Peyer's patch (tissue), 4 donors: ENCODE data around the gene NXPH1. TPM values are rescaled to one million over a fixed set of nuclear protein-coding genes. Genes with fewer than 3 reads are reported as not detected.

Source experiments
- DNase-seq, 3 donors: peaks; one replicate each; pipeline ENCODE4 v3.0.0-alpha.2; 2017 to 2019
- H3K27ac ChIP-seq, 4 donors: fragments of 200-600 bp; sonication (generic); one replicate each; pipeline ENCODE4 v1.5.1; 2016 to 2019
- H3K27me3 ChIP-seq, 2 donors: fragments of 200-600 bp; sonication (generic); one replicate each; pipeline ENCODE4 v1.5.1; 2019
- H3K36me3 ChIP-seq, 3 donors: fragments of 200-600 bp; sonication (generic); one replicate each; pipeline ENCODE4 v1.5.1; 2016 to 2019
- H3K4me1 ChIP-seq, 4 donors: fragments of 200-600 bp; sonication (generic); one replicate each; pipeline ENCODE4 v1.5.1; 2016 to 2019
- H3K4me3 ChIP-seq, 4 donors: fragments of 200-600 bp; sonication (generic); 1 replicate in 3 of 4; 2 replicates in 1 of 4; pipeline ENCODE4 v1.5.1; 2016 to 2019; ENCODE audit warnings: mild to moderate bottlenecking in 1 of 4
- H3K9me3 ChIP-seq, 4 donors: fragments of 200-600 bp; sonication (generic); one replicate each; pipeline ENCODE4 v1.5.1; 2016 to 2019; ENCODE audit warnings: mild to moderate bottlenecking in 1 of 4
- POLR2A ChIP-seq, 2 donors: fragments of 450-650 bp; IDR thresholded peaks; one replicate each; pipeline ENCODE4 v1.5.1; 2017; ENCODE audit warnings: antibody characterized with exemption in 2 of 2, mild to moderate bottlenecking in 2 of 2, moderate library complexity in 2 of 2
- total RNA-seq, 4 donors: library from RNA; depleted of rRNA; stranded (reverse); fragments of >200 nt; gene quantifications; one replicate each; pipeline ENCODE4 v1.1.0, GENCODE V29; 2016
- TF ChIP-seq, protein P1 (sequence below), 6 experiments: fragments of 450-650 bp in 4 of 6; fragments of 200-600 bp in 2 of 6; sonication (generic) in 1 of 6; IDR thresholded peaks; one replicate each; pipeline ENCODE4 v1.5.1; 2017 to 2019; ENCODE audit warnings: antibody characterized with exemption in 6 of 6, mild to moderate bottlenecking in 3 of 6, moderate library complexity in 1 of 6

Gene NXPH1
- total RNA-seq, 4 donors from 2014 or later: not detected

DNA sequence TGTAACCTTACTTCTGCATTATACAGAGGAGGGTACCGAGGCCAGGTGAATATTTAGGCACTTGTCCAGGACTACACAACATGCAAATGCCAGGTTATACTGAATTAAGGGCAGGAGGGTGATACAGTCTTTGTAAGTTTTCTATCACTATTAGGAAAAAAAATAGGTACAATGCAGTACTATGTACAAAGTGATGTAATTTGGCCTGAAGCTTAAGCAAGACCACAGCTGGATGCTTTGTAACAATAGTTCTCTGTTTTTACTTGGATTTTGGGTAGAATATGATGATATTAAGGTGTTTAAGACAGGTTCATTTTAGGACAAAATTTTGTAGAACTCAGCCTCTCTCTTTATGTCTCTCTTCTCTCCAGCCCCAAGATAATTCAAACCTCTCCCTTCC, 2.8 kb upstream of the NXPH1 start:
- no peak for DNase-seq
- TF ChIP-seq POLR2A (IDR thresholded peaks at IDR 0.05): no peak
- Histone ChIP-seq H3K36me3 (no peaks in the 10 kb centered on the region), H3K4me3 (no peak overlapping the region), H3K27ac (no peak overlapping the region), H3K9me3 (no peaks in the 10 kb centered on the region), H3K27me3 (peaks cover 0 to 22% of the 10 kb centered on the region in 2 donors), H3K4me1 (peaks cover 0 to 9% (median 0%) of the 10 kb centered on the region in 4 donors)

DNA sequence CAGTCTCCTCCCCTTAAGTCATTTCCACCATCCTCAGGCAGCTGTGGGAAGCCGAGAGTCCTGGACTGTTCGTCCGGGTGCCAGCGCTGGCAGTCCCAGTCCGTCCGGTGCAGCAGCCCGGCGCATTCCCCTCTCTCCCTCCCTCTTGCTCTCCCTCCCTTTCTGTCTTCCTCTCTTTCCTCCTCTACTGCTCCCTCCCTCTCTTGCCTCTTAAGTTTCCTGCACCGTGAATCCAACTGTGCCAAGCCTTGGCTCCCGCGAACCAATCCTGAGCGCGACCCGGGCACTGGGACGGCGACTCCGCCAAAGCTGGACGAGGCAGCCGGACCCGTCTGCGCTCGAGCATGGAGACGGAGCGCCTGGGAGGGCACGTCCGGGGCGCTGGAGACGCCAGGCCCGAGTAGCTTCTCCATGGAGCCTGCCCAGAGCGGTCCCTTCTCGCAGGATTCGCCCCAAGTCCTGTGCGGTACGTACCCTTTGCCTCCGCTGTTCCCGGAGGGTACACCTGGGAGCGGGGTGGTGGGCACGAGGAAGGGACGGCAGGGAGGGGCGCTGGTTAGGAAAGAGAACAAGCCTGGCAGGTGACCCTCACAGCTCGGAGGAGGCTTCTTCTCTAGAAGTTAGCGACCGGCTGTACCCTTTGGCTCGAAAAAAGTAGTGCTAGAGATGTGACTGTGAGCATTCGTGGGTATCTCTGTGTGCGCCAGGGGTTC, 1.0 kb downstream of the NXPH1 start:
- peaks cover 0 to 26% of the 10 kb centered on the region in 2 donors for H3K27me3 ChIP-seq
- H3K36me3 ChIP-seq: no peaks in the 10 kb centered on the region
- no peaks in the 10 kb centered on the region for H3K9me3 ChIP-seq
- no peak for TF ChIP-seq POLR2A (IDR thresholded peaks at IDR 0.05)
- TF ChIP-seq, protein P1, sequence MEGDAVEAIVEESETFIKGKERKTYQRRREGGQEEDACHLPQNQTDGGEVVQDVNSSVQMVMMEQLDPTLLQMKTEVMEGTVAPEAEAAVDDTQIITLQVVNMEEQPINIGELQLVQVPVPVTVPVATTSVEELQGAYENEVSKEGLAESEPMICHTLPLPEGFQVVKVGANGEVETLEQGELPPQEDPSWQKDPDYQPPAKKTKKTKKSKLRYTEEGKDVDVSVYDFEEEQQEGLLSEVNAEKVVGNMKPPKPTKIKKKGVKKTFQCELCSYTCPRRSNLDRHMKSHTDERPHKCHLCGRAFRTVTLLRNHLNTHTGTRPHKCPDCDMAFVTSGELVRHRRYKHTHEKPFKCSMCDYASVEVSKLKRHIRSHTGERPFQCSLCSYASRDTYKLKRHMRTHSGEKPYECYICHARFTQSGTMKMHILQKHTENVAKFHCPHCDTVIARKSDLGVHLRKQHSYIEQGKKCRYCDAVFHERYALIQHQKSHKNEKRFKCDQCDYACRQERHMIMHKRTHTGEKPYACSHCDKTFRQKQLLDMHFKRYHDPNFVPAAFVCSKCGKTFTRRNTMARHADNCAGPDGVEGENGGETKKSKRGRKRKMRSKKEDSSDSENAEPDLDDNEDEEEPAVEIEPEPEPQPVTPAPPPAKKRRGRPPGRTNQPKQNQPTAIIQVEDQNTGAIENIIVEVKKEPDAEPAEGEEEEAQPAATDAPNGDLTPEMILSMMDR (IDR thresholded peaks at IDR 0.05): no peak
- peaks cover 0 to 9% (median 0%) of the 10 kb centered on the region in 4 donors for H3K4me1 ChIP-seq
- no peak overlapping the region for H3K4me3 ChIP-seq
- H3K27ac ChIP-seq: no peak overlapping the region
- no peak for DNase-seq

DNA sequence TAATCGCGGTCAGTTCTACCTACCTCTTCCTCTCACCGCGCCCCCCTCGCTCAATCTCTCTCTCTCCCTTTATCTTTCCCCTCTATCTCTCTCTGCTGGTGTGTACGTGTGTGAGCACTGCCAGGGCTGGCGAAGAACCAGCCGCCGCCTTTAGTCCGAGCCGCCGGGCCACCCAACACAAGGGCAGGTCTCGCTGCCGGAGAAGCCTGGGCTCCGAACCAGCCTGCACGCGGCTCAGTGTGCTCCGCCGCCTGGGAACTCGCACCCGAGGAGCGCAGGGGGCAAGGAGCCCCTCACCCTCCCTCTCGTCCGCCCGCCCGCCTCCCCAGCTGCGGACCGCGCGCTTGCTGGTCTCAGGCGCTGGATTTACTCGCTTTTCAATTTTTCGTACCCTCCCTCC, 1.7 kb downstream of the NXPH1 start:
- no peak for DNase-seq
- H3K36me3 ChIP-seq: no peaks in the 10 kb centered on the region
- no peak for TF ChIP-seq POLR2A (IDR thresholded peaks at IDR 0.05)
- TF ChIP-seq, protein P1 (IDR thresholded peaks at IDR 0.05): no peak
- no peak overlapping the region for H3K27ac ChIP-seq
- no peak overlapping the region for H3K4me3 ChIP-seq
- peaks cover 0 to 9% (median 0%) of the 10 kb centered on the region in 4 donors for H3K4me1 ChIP-seq
- peaks cover 0 to 26% of the 10 kb centered on the region in 2 donors for H3K27me3 ChIP-seq
- no peaks in the 10 kb centered on the region for H3K9me3 ChIP-seq

DNA sequence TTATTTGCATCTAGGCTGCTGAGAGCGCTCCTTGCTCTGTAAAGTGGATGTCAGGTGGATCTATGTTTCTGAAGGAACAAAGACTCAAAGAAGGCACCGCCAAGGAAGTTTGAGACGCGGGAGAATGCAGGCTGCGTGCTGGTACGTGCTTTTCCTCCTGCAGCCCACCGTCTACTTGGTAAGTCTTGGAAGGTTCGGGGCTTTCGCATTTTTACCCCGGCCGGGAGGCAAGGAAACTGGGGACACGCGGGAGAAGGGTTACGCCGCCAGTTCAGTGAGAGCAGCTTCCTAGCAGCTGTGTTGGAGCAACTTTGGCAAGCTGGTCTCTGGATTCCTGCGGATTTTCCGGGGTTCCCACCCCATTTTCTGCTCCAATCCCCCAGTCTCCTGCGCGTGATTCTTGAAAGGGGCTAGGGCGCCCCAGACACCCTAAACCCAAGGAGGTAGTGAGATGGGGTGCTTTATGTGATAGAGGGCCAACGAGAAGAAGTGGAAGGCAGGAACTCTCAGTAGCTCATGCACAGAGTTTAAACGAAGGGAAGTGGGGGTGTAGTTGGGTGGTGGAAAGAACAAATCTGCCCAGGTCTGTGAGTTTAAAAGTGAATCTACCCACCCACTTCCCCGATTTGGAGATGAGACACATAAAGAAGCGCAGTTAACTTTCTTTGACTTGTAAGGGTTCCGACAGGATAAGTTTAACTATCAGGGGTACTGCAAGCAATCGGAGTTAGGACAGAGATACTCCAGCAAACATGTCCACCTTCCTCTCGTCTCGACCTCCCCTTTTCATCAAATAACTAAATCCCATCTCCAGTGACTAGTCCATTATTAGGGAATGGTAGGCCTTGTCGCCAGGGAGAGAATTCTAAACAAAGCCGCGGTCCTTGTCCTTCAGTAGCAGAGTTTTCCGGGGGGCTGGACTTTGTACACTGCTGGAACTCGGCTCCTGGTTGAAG, 2.5 kb downstream of the NXPH1 start:
- no peak for DNase-seq
- no peak overlapping the region for H3K27ac ChIP-seq
- peaks cover 0 to 26% of the 10 kb centered on the region in 2 donors for H3K27me3 ChIP-seq
- no peaks in the 10 kb centered on the region for H3K9me3 ChIP-seq
- peaks cover 0 to 9% (median 0%) of the 10 kb centered on the region in 4 donors for H3K4me1 ChIP-seq
- TF ChIP-seq, protein P1 (IDR thresholded peaks at IDR 0.05): no peak
- H3K36me3 ChIP-seq: no peaks in the 10 kb centered on the region
- no peak overlapping the region for H3K4me3 ChIP-seq

DNA sequence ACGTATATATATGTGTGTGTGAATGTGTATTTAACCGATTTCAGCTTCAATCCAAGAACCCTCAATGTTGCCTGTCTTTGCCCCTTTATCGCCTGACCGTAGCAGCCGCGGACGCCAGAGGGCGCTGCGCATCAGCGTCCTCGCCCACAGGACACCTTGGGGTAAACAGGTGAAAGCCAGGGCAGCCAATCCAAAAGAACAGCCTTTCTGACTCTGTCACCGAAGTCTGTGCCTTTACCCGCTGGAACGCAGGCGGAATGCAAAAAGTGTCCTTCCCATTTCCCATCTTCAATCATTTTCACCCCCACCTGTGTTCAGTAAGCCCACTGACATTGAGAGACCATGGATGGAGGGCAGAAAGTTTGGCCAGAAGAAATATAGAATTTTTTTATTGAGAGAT, 3.6 kb downstream of the NXPH1 start:
- H3K27ac ChIP-seq: no peak overlapping the region
- TF ChIP-seq POLR2A (IDR thresholded peaks at IDR 0.05): no peak
- TF ChIP-seq, protein P1 (IDR thresholded peaks at IDR 0.05): peak in 4 of 6 experiments; percentile 35 to 58 (median 48)
- H3K4me3 ChIP-seq: no peak overlapping the region
- peaks cover 0 to 9% (median 0%) of the 10 kb centered on the region in 4 donors for H3K4me1 ChIP-seq
- peaks cover 0 to 32% of the 10 kb centered on the region in 2 donors for H3K27me3 ChIP-seq
- no peaks in the 10 kb centered on the region for H3K36me3 ChIP-seq
- DNase-seq: peak in 2 of 3 donors; percentile 50 to 67
- H3K9me3 ChIP-seq: no peaks in the 10 kb centered on the region

DNA sequence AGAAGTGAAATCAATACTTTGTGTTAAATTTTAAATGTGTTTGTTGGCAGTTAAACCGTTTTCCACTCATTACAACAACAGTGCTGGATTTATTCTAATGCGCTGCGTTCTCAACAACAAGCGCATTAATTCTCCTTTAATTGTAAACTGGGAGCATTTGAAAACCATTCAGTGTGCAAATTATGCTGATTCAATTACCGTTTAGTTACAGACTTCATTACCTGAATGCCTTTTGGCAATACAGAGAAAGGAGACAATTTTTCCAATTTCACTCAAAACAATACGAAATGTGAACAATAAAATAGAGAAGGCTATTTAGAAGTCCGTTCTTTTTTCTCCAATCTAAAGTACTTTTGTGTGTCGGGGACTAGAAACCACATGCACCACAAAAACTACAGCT, 4.2 kb downstream of the NXPH1 start:
- Histone ChIP-seq H3K4me3 (no peak overlapping the region), H3K27me3 (peaks cover 0 to 39% of the 10 kb centered on the region in 2 donors), H3K27ac (no peak overlapping the region), H3K9me3 (peaks cover 0 to 3% (median 1%) of the 10 kb centered on the region in 4 donors), H3K4me1 (peaks cover 0 to 9% (median 0%) of the 10 kb centered on the region in 4 donors), H3K36me3 (no peaks in the 10 kb centered on the region)
- TF ChIP-seq, protein P1 (IDR thresholded peaks at IDR 0.05): no peak
- no peak for TF ChIP-seq POLR2A (IDR thresholded peaks at IDR 0.05)
- DNase-seq: no peak
